ENCODE results near the gene PRKN.

Gene PRKN

GRCh38 chr6:161637658-161638057, 1089.9 kb downstream of the PRKN start:
- H3K4me3 ChIP-seq (ENCODE audit: low read depth, low read length) = no peak overlapping the region
- DNase-seq (ENCODE audit: low read depth) = no peak
- TF ChIP-seq MAX (IDR thresholded peaks at IDR 0.05; ENCODE audit: low read depth, low read length) (no peak), POLR2A (IDR thresholded peaks at IDR 0.05; ENCODE audit: extremely low read depth, insufficient read length) (no peak), CTCF (IDR thresholded peaks at IDR 0.05; ENCODE audit: low read depth, low read length) (no peak), MYC (IDR thresholded peaks at IDR 0.05; ENCODE audit: low read depth, low read length) (no peak)

GRCh38 chr6:161636882-161637430, 1090.6 kb downstream of the PRKN start:
- DNase-seq (ENCODE audit: low read depth) = no peak
- no peak overlapping the region for H3K4me3 ChIP-seq (ENCODE audit: low read depth, low read length)
- no peak for TF ChIP-seq CTCF (IDR thresholded peaks at IDR 0.05; ENCODE audit: low read depth, low read length)
- no peak for TF ChIP-seq POLR2A (IDR thresholded peaks at IDR 0.05; ENCODE audit: extremely low read depth, insufficient read length)
- TF ChIP-seq MAX (IDR thresholded peaks at IDR 0.05; ENCODE audit: low read depth, low read length) = no peak
- no peak for TF ChIP-seq MYC (IDR thresholded peaks at IDR 0.05; ENCODE audit: low read depth, low read length)

- no peak for TF ChIP-seq CTCF (IDR thresholded peaks at IDR 0.05; ENCODE audit: low read depth, low read length)
- TF ChIP-seq MAX (IDR thresholded peaks at IDR 0.05; ENCODE audit: low read depth, low read length) = no peak
- no peak for TF ChIP-seq POLR2A (IDR thresholded peaks at IDR 0.05; ENCODE audit: extremely low read depth, insufficient read length)
- no peak for TF ChIP-seq MYC (IDR thresholded peaks at IDR 0.05; ENCODE audit: low read depth, low read length)
- no peak overlapping the region for H3K4me3 ChIP-seq (ENCODE audit: low read depth, low read length)
- no peak for DNase-seq (ENCODE audit: low read depth)
Measured at GRCh38 chr6:161635975-161636374, 1091.6 kb downstream of the PRKN start.

- H3K4me3 ChIP-seq (ENCODE audit: low read depth, low read length) = no peak overlapping the region
- DNase-seq (ENCODE audit: low read depth) = no peak
- TF ChIP-seq MYC (IDR thresholded peaks at IDR 0.05; ENCODE audit: low read depth, low read length) (no peak), POLR2A (IDR thresholded peaks at IDR 0.05; ENCODE audit: extremely low read depth, insufficient read length) (no peak), CTCF (IDR thresholded peaks at IDR 0.05; ENCODE audit: low read depth, low read length) (no peak), MAX (IDR thresholded peaks at IDR 0.05; ENCODE audit: low read depth, low read length) (no peak)
Measured at GRCh38 chr6:161634916-161635315, 1092.7 kb downstream of the PRKN start.

GRCh38 chr6:161631676-161632194, 1095.8 kb downstream of the PRKN start:
- TF ChIP-seq MYC (IDR thresholded peaks at IDR 0.05; ENCODE audit: low read depth, low read length) (no peak), POLR2A (IDR thresholded peaks at IDR 0.05; ENCODE audit: extremely low read depth, insufficient read length) (no peak), CTCF (IDR thresholded peaks at IDR 0.05; ENCODE audit: low read depth, low read length) (no peak), MAX (IDR thresholded peaks at IDR 0.05; ENCODE audit: low read depth, low read length) (no peak)
- no peak for DNase-seq (ENCODE audit: low read depth)
- no peak overlapping the region for H3K4me3 ChIP-seq (ENCODE audit: low read depth, low read length)
